Muscle layer of duodenum (tissue), 2 donors: ENCODE results near the gene GHDC.
"Not testable (repeated sequence)": the region's sequence is repeated elsewhere in the genome, so short reads cannot be mapped to it uniquely, and the experiment has no call there.

ENCODE experiments used
- H3K27ac ChIP-seq: one replicate; pipeline ENCODE4 v1.7.0; 2013; ENCODE audit warnings: mild to moderate bottlenecking, low read length
- H3K27me3 ChIP-seq: one replicate; pipeline ENCODE4 v1.7.0; 2013; ENCODE audit warnings: low read depth, mild to moderate bottlenecking, control low read depth, low read length
- H3K36me3 ChIP-seq, 2 donors: one replicate each; pipeline ENCODE4 v1.7.0; 2013; ENCODE audit warnings: low read length in 2 of 2, control low read depth in 1 of 2, mild to moderate bottlenecking in 1 of 2; ENCODE audit not compliant: insufficient read depth in 2 of 2, control insufficient read depth in 1 of 2
- H3K4me1 ChIP-seq, 2 donors: one replicate each; pipeline ENCODE4 v1.7.0; 2013; ENCODE audit warnings: low read length in 2 of 2, mild to moderate bottlenecking in 2 of 2, control low read depth in 1 of 2, moderate library complexity in 1 of 2; ENCODE audit not compliant: insufficient read depth in 2 of 2, control insufficient read depth in 1 of 2
- H3K4me3 ChIP-seq, 2 donors: one replicate each; pipeline ENCODE4 v1.7.0; 2013; ENCODE audit warnings: low read length in 2 of 2, low read depth in 1 of 2, mild to moderate bottlenecking in 1 of 2
- H3K9me3 ChIP-seq, 2 donors: one replicate each; pipeline ENCODE4 v1.7.0; 2013; ENCODE audit warnings: low read length in 2 of 2, control low read depth in 1 of 2, mild to moderate bottlenecking in 1 of 2; ENCODE audit not compliant: control insufficient read depth in 1 of 2
- donor health status: healthy.

Gene GHDC

GRCh38 chr17:42193969-42194899, at the start of gene GHDC:
Gene GHDC (minus strand): TSS chr17:42194494. CDS start chr17:42193581, 913 bp downstream.
- Histone ChIP-seq H3K36me3 (no peaks in the 10 kb centered on the region), H3K27ac (peak within 1 kb of the TSS; percentile 96), H3K4me3 (peak within 1 kb of the TSS; percentile 78 to 96), H3K27me3 (no peaks in the 10 kb centered on the region), H3K9me3 (no peaks in the 10 kb centered on the region), H3K4me1 (peaks cover 4 to 20% of the 10 kb centered on the region in 2 donors)

- Histone ChIP-seq H3K9me3 (no peaks in the 10 kb centered on the region), H3K4me1 (peaks cover 0 to 3% of the 10 kb centered on the region in 2 donors), H3K27me3 (no peaks in the 10 kb centered on the region), H3K4me3 (no peak overlapping the region), H3K27ac (no peak overlapping the region), H3K36me3 (no peaks in the 10 kb centered on the region)
Measured at GRCh38 chr17:42243493-42243982, 49.2 kb upstream of the GHDC start.

DNA sequence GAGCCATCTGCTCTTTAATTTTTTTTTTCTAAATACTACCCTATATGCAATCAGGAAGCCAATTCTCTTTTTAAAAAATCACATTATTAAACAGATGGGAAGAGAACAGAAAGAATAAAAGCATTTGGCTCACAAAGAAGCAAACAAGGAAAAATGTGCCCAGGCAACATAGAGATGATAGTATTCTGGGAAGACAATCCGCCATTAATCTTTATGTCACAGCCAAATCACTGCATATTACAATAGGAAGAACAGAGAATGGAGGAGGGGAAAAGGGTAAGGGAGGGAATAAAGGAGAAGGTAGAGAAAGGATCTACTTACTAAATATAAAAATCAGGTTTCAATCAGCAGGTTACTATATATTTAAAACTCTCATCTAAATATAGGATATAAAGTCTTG, 47.6 kb upstream of the GHDC start:
- Histone ChIP-seq H3K27me3 (no peaks in the 10 kb centered on the region), H3K9me3 (no peaks in the 10 kb centered on the region), H3K4me3 (no peak overlapping the region), H3K27ac (no peak overlapping the region), H3K36me3 (no peaks in the 10 kb centered on the region), H3K4me1 (no peaks in the 10 kb centered on the region)

- H3K4me1 ChIP-seq, H3K27ac ChIP-seq, H3K9me3 ChIP-seq, H3K36me3 ChIP-seq, H3K4me3 ChIP-seq, H3K27me3 ChIP-seq: not testable (repeated sequence)
Measured at GRCh38 chr17:42240863-42241262, 46.6 kb upstream of the GHDC start.

- no peaks in the 10 kb centered on the region for H3K27me3 ChIP-seq
- no peak overlapping the region for H3K4me3 ChIP-seq
- no peaks in the 10 kb centered on the region for H3K36me3 ChIP-seq
- no peaks in the 10 kb centered on the region for H3K9me3 ChIP-seq
- H3K27ac ChIP-seq = no peak overlapping the region
- no peaks in the 10 kb centered on the region for H3K4me1 ChIP-seq
Measured at GRCh38 chr17:42240201-42240600, 45.9 kb upstream of the GHDC start.

GRCh38 chr17:42239576-42239975, 45.3 kb upstream of the GHDC start:
- not testable (repeated sequence) for H3K4me1 ChIP-seq, H3K9me3 ChIP-seq, H3K27ac ChIP-seq, H3K36me3 ChIP-seq, H3K4me3 ChIP-seq, H3K27me3 ChIP-seq

DNA sequence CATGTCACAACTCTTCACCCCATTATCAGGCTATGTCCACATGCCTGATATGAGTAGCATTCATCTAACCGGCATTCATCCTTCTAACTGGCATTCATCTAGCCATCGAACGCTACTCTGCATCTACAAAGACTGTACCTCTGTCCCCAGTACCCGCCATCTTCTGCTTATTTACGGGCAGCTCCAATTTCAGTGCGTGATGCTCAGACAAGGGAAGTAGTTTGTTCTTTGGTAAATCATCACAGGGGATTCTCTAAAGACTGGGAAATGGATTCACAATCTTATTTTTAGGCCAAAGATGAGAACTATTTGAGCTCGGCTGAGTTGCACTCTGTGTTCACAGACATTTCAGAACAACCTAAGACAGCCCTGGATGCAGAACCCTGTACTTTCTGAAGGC, 42.5 kb upstream of the GHDC start:
- Histone ChIP-seq H3K27ac (no peak overlapping the region), H3K27me3 (no peaks in the 10 kb centered on the region), H3K9me3 (no peaks in the 10 kb centered on the region), H3K4me1 (peaks cover 0 to 6% of the 10 kb centered on the region in 2 donors), H3K4me3 (no peak overlapping the region), H3K36me3 (no peaks in the 10 kb centered on the region)

DNA sequence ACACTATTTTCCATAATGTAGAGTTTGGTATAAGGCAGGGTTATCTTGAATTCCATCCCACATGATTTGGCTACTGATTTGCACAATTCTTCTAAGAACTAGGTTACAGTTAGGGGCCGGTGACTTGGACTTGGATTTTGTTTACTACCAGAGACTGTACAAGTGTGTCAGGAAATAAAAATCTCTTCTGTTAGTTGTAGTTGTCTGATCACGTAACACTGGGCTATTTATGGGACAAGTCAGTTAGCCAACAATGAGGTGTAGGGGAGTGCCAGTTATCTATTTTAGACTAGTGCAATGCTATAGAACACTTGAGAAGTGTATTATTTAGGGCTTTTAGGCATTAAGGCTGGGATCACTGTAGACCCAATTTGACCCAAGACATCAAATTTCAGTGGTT, 39.7 kb upstream of the GHDC start:
- Histone ChIP-seq H3K4me1 (peaks cover 0 to 6% of the 10 kb centered on the region in 2 donors), H3K9me3 (no peaks in the 10 kb centered on the region), H3K4me3 (no peak overlapping the region), H3K27me3 (no peaks in the 10 kb centered on the region), H3K27ac (no peak overlapping the region), H3K36me3 (no peaks in the 10 kb centered on the region)

- no peak overlapping the region for H3K4me3 ChIP-seq
- H3K36me3 ChIP-seq = no peaks in the 10 kb centered on the region
- H3K27ac ChIP-seq = no peak overlapping the region
- H3K9me3 ChIP-seq = no peaks in the 10 kb centered on the region
- H3K4me1 ChIP-seq = peaks cover 0 to 10% of the 10 kb centered on the region in 2 donors
- no peaks in the 10 kb centered on the region for H3K27me3 ChIP-seq
Measured at GRCh38 chr17:42233156-42233555, 38.9 kb upstream of the GHDC start.

GRCh38 chr17:42230225-42230624, 35.9 kb upstream of the GHDC start:
- H3K4me1 ChIP-seq = peaks cover 0 to 20% of the 10 kb centered on the region in 2 donors
- no peaks in the 10 kb centered on the region for H3K36me3 ChIP-seq
- H3K9me3 ChIP-seq = no peaks in the 10 kb centered on the region
- H3K4me3 ChIP-seq = no peak overlapping the region
- no peak overlapping the region for H3K27ac ChIP-seq
- H3K27me3 ChIP-seq = no peaks in the 10 kb centered on the region

DNA sequence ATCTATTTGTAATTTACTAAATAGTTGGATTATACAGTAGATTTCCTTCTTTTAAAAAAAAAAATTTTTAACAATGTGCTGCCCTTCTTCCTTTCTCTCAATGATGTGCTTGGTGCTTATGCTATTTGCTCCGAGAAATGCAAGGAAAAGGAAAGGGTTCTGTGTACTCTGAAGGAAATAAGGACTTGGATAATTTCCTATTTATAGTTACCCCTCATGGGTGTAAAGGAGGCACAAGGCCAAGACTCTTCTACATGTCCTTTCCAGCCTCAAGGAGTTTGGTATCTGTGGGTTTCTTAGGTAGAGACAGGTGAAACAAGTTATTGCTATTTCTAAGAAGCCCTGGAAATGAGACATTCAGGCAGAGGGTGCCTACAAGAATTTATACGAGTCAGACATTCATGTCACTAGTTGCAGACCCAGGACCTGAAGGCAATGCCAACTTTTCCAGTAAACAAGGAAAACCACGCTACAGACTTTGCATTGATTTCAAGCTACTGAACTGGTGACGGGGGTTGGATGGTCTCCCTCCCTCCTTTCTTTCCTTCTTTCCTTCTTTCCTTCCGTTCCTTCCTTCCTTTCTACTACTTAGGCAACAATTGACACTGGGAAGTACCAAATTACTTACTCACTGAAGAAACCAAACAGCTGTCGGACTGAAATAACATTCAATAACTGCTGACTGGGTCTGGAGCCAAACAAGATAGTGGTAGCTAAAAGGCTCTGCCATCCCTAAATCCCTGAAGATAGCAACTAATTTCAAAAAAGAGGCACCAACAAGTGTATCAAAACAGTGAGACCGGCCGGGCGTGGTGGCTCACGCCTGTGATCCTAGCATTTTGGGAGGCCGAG, 33.8 kb upstream of the GHDC start:
- Histone ChIP-seq H3K27me3 (no peaks in the 10 kb centered on the region), H3K9me3 (no peaks in the 10 kb centered on the region), H3K27ac (no peak overlapping the region), H3K4me1 (peaks cover 0 to 14% of the 10 kb centered on the region in 2 donors), H3K4me3 (no peak overlapping the region), H3K36me3 (peaks cover 10 to 18% of the 10 kb centered on the region in 2 donors)
